PC-9 (cell line): Measurements from ENCODE around the gene ADRB1. TPM values are rescaled to one million over a fixed set of nuclear protein-coding genes. Genes with fewer than 3 reads are reported as not detected.

Experiments used
- BruUV-seq: library from RNA; stranded (reverse); fragments of 400-500 nt; replicated peaks from 2 replicates; lab custom pipeline; 2021; lab: Mats Ljungman, UMichigan
- CTCF ChIA-PET: fragments of 300-600 bp; sonication (Branson Sonifier 250); formaldehyde crosslinking; loops from one replicate; lab custom pipeline; 2022; ENCODE audit warnings: antibody characterized with exemption; lab: Charles Lee
- POLR2A ChIA-PET: fragments of 300-600 bp; sonication (Branson Sonifier 250); formaldehyde crosslinking; loops from one replicate; lab custom pipeline; 2022; ENCODE audit warnings: antibody characterized with exemption; ENCODE audit not compliant: unreplicated experiment; lab: Charles Lee
- DNase-seq, 2 experiments: peaks; one replicate each; pipeline versions ENCODE4 v3.0.0 to v3.0.0-alpha.2; 2015 to 2022; ENCODE audit warnings: mixed read lengths in 1 of 2
- H2AFZ ChIP-seq: fragments of 200-600 bp; sonication (generic); 2 replicates; pipeline ENCODE4 v1.8.1; 2017; ENCODE audit warnings: antibody characterized with exemption
- H3F3A ChIP-seq: fragments of 200-600 bp; sonication (generic); 2 replicates; pipeline ENCODE4 v1.8.1; 2017; ENCODE audit warnings: antibody characterized with exemption, mild to moderate bottlenecking, low read depth; ENCODE audit not compliant: insufficient read depth
- H3K27ac ChIP-seq: fragments of 200-600 bp; sonication (generic); 2 replicates; pipeline ENCODE4 v1.6.1; 2016; ENCODE audit warnings: mixed run types
- H3K27me3 ChIP-seq: fragments of 200-600 bp; sonication (generic); 2 replicates; pipeline ENCODE4 v1.6.1; 2016; ENCODE audit warnings: low read depth, mixed run types; ENCODE audit not compliant: insufficient read depth
- H3K36me3 ChIP-seq: fragments of 200-600 bp; sonication (generic); 2 replicates; pipeline ENCODE4 v1.6.1; 2016; ENCODE audit warnings: low read depth, mixed run types
- H3K4me1 ChIP-seq: fragments of 200-600 bp; sonication (generic); replicated peaks from 2 replicates; pipeline ENCODE4 v1.6.1; 2016; ENCODE audit warnings: mixed run types; ENCODE audit not compliant: insufficient read depth
- H3K4me2 ChIP-seq: fragments of 200-600 bp; sonication (generic); 2 replicates; pipeline ENCODE4 v1.6.1; 2017; ENCODE audit warnings: mixed run types
- H3K4me3 ChIP-seq: fragments of 200-600 bp; sonication (generic); 2 replicates; pipeline ENCODE4 v1.6.1; 2016; ENCODE audit warnings: mixed run types
- H3K79me2 ChIP-seq: fragments of 200-600 bp; sonication (generic); 2 replicates; pipeline ENCODE4 v1.6.1; 2017; ENCODE audit warnings: low read depth, mixed run types
- H3K9me2 ChIP-seq: fragments of 200-600 bp; sonication (generic); 2 replicates; pipeline ENCODE4 v1.8.1; 2017; ENCODE audit warnings: mild to moderate bottlenecking; ENCODE audit not compliant: insufficient read depth
- H3K9me3 ChIP-seq: fragments of 200-600 bp; sonication (generic); 2 replicates; pipeline ENCODE4 v1.8.1; 2016; ENCODE audit warnings: low read depth; ENCODE audit not compliant: insufficient read depth
- H4K20me1 ChIP-seq: fragments of 200-600 bp; sonication (generic); 2 replicates; pipeline ENCODE4 v1.8.1; 2017; ENCODE audit not compliant: insufficient read depth
- CTCF ChIP-seq: fragments of 200-600 bp; sonication (generic); conservative IDR thresholded peaks from 2 replicates; pipeline ENCODE4 v1.6.1; 2017; ENCODE audit warnings: mixed run types, antibody characterized with exemption, mild to moderate bottlenecking, moderate library complexity
- EZH2 ChIP-seq: fragments of 200-600 bp; sonication (generic); IDR thresholded peaks from 2 replicates; pipeline ENCODE4 v1.8.0; 2017; ENCODE audit warnings: antibody characterized with exemption, low read depth
- intact Hi-C: fragments of 100-400 bp; cut with micrococcal nuclease; formaldehyde crosslinking; loops from one replicate; pipeline ENCODE4 v1.10.0; 2022; ENCODE audit not compliant: unreplicated experiment
- total RNA-seq: library from RNA; stranded (reverse); gene quantifications from 2 replicates; pipeline ENCODE4 v1.2.3, GENCODE V29; 2021

The ADRB1 gene
- total RNA-seq, 1 experiment from 2014 or later, result 0.48 TPM

DNA sequence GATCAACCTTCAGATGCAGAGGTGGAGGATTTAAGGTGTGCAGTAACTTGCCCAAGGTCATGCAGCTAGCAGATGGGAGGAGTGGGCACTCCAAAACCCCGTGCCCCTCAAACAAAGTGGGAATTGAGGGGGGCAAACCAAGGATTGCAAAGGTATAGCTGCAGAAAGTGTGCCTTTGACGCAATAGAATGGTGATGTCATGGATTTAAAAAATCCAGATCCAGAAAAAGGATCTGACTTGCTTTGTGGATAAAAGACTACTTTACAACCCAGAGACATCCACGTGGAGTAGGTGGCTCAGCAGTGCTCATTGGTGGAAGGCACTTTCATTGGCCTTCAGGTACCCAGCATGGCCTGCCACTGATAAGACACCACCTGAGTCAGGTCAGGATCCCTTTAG, 15.7 kb upstream of the ADRB1 start:
- TF ChIP-seq CTCF, result no peak
- H3K4me2 ChIP-seq, result no peak overlapping the region

GRCh38 chr10:114028425-114028824, 15.2 kb upstream of the ADRB1 start:
- no peaks in the 10 kb centered on the region for H3K27me3 ChIP-seq
- ChIA-PET POLR2A (no interaction called here), CTCF (no interaction called here)
- TF ChIP-seq CTCF (no peak), EZH2 (no peak)
- H3K9me3 ChIP-seq, result no peaks in the 10 kb centered on the region
- no peaks in the 10 kb centered on the region for H3K79me2 ChIP-seq
- intact Hi-C loops, result no loop called here
- BruUV-seq, result no TSS peak
- no peak overlapping the region for H2AFZ ChIP-seq
- H3K36me3 ChIP-seq, result no peaks in the 10 kb centered on the region
- H3K27ac ChIP-seq, result no peak overlapping the region
- H3K4me3 ChIP-seq, result no peak overlapping the region
- no peak overlapping the region for H3K4me2 ChIP-seq
- H3K9me2 ChIP-seq, result no peaks in the 10 kb centered on the region
- peaks cover 45% of the 10 kb centered on the region for H3K4me1 ChIP-seq
- H4K20me1 ChIP-seq, result no peaks in the 10 kb centered on the region
- H3F3A ChIP-seq, result peaks cover 21% of the 10 kb centered on the region
- no peak for DNase-seq

More for the DNA sequence above, 15.7 kb upstream of the ADRB1 start:
- Histone ChIP-seq H3K79me2 (no peaks in the 10 kb centered on the region), H4K20me1 (no peaks in the 10 kb centered on the region), H3K9me3 (no peaks in the 10 kb centered on the region), H3K9me2 (no peaks in the 10 kb centered on the region), H3F3A (peaks cover 21% of the 10 kb centered on the region), H3K36me3 (no peaks in the 10 kb centered on the region), H3K27ac (peak overlapping the region; percentile 82), H3K27me3 (no peaks in the 10 kb centered on the region), H2AFZ (no peak overlapping the region), H3K4me3 (no peak overlapping the region), H3K4me1 (peaks cover 41% of the 10 kb centered on the region)
- POLR2A ChIA-PET, result no interaction called here
- intact Hi-C loops, result no loop called here
- CTCF ChIA-PET, result no interaction called here
- no peak for DNase-seq
- no TSS peak for BruUV-seq

- no peaks in the 10 kb centered on the region for H3K36me3 ChIP-seq
- DNase-seq, result no peak
- no peak overlapping the region for H3K27ac ChIP-seq
- H3K79me2 ChIP-seq, result no peaks in the 10 kb centered on the region
- ChIA-PET CTCF (interaction anchor here (0.7 kb wide), 1 partner anchor 20 kb away, joined by 3 read pairs; no protein-coding TSS in a partner anchor), POLR2A (interaction anchor here (0.6 kb wide), 1 partner anchor 512 kb away, joined by 3 read pairs; no protein-coding TSS in a partner anchor)
- H3K9me2 ChIP-seq, result no peaks in the 10 kb centered on the region
- no peak overlapping the region for H2AFZ ChIP-seq
- TF ChIP-seq CTCF (no peak), EZH2 (no peak)
- no peak overlapping the region for H3K4me2 ChIP-seq
- H3F3A ChIP-seq, result peaks cover 21% of the 10 kb centered on the region
- H3K4me3 ChIP-seq, result no peak overlapping the region
- no peaks in the 10 kb centered on the region for H4K20me1 ChIP-seq
- H3K9me3 ChIP-seq, result no peaks in the 10 kb centered on the region
- peaks cover 55% of the 10 kb centered on the region for H3K4me1 ChIP-seq
- H3K27me3 ChIP-seq, result no peaks in the 10 kb centered on the region
- intact Hi-C loops, result no loop called here
- BruUV-seq, result no TSS peak
These were observed 14.0 kb upstream of the ADRB1 start for GRCh38 chr10:114029655-114030054.
